Measurements from ENCODE around the gene B4GALT3.
A peak's percentile ranks its signal among the peaks of the same experiment; 100 is the strongest.

The B4GALT3 gene

DNA sequence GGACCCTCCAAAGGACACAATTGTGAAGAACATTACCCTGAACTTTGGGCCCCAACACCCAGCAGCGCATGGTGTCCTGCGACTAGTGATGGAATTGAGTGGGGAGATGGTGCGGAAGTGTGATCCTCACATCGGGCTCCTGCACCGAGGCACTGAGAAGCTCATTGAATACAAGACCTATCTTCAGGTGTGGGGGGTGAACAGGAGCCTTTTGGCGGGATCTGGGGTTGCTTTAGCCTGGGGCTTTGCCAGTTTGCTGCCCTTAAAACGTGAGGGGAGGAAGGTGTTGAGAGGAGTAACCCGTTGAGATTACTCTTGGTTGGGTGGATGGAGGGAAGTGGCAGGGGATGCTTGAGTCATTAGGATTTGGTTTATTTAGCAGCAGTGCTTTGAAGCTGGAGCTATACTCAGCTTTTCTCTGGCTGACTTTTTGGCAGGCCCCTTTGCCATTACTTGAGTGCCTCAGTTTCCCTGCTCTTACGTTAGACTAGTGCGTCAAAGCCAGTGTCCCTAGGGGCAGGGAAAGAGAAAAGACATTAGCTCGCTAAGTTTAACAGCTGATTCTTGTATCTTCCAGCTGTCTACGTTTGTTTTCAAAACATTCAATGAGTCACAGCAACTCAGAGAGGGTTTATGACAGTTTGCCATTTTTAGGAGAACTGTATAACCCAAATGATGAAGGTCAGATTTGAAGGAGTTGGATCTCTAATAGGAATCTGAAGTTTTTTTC lies 29.3 kb upstream of the B4GALT3 start:
- no peak overlapping the region for H3K27ac ChIP-seq
- no peak for DNase-seq (ENCODE audit: low read depth, low spot score)

DNA sequence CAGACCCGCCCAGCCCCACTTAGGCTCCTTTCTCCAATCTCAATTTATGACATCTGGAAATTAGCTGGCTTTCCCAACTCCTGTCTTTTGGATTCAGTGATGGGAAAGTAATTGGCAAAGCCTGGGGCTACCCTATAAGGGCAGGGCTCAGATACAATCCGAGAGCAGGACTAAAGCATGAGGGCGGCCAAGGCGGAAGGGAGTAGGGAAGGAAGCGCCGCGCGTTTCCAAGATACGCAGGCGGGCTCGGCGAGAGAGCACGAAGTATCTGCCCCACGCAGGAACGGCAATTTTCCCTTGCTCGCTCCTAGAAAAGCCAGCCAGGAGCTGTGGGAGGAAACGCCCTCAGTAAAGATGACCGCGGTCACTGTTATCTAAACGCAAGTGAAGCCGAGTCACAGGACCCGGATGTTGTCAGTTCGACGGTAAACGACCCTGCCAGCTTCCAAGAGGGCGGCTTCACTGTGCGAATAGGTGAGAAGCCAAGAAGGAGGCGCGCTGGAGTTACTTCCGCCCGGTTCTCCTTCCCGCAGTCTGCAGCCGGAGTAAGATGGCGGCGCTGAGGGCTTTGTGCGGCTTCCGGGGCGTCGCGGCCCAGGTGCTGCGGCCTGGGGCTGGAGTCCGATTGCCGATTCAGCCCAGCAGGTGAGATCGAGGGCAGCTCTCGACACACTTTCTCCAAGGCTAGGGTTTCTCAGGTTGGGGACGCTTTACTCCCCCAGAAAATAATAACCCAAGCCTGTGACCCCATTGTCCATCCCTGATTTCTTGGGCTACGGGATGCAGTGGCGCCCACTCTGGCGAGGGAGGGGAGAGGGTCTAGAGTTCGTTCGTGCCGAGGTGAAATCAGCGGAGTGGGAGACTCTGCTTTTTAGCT lies 24.8 kb upstream of the B4GALT3 start, which contains the start of gene NDUFS2:
NDUFS2 (plus strand) TSS at position 532 of the 877 bp plus-strand sequence; CDS start at position 551, 19 bp downstream.
- H3K27ac ChIP-seq, result peak within 1 kb of the TSS; percentile 91
- peak; percentile 94 for DNase-seq (ENCODE audit: low read depth, low spot score)

DNA sequence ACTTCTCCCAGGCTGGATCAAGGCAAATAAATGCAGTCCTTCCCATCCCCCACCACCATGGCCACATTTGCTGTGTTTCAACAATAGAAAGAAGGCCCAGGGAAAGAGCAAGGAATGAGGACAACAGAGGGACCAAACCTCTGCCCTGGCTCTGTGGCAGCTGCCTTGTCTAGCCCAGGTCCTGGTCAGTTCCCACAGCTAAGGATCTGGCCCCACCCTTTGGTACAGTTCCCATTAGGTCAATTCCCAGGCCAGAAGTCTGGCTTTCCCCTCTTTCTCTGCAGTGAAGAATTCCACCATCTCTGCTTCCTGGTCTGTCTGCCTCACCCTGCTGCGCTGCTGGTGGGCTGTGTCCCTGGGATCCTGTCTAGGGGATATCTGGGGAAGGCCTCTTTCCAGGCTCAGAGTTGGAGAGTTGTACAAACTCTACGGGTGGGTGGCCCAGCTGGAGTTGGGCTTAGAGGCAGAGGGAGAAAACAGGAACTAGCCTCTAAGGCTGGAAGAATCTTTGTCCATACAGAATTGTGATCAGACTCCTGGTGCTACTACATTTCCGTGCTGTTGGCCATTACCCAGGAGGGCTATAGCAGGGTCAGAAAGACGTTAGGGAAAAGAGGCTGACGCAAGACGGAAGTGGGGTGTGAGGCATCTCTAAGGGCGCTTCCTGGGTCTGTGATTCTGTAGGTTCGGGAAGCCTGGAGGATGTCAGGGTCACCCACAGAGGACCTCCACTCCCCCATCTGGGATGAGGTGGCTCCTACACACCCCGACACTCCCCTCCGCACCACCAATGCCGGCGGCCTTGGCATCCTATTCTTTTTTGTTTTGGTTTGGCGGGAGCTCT lies 23.9 kb upstream of the B4GALT3 start:
- DNase-seq (ENCODE audit: low read depth, low spot score), result no peak
- H3K27ac ChIP-seq, result peak overlapping the region; percentile 91

DNA sequence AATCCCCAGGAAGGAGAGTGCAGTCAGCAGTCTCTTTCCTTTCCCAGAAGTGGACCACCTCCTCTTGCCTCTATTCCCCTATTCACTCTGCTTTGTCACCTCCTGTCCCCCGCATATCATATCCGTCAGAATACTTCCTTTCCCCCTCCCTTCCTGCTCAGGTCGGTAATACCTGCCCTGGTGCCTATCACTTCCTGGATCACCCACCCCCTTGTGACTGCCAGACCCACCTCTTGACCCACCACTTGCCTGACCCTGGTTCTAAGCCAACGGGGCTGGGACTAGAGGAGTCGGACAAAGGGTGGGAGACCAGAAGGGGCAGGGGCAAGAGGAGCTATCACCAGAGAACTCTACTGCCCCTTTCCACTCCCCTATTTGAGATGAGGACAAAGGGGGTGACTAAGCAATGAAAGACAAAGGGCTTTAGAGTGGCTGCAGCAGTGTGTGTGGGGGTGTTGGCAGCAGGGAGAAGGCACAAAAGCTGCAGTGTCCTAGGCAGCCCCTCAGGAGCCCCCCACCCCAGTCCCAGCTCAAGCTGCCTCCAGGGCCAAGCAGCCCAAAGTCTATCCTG lies 23.2 kb upstream of the B4GALT3 start:
- H3K27ac ChIP-seq, result peak overlapping the region; percentile 91
- DNase-seq (ENCODE audit: low read depth, low spot score), result no peak

DNA sequence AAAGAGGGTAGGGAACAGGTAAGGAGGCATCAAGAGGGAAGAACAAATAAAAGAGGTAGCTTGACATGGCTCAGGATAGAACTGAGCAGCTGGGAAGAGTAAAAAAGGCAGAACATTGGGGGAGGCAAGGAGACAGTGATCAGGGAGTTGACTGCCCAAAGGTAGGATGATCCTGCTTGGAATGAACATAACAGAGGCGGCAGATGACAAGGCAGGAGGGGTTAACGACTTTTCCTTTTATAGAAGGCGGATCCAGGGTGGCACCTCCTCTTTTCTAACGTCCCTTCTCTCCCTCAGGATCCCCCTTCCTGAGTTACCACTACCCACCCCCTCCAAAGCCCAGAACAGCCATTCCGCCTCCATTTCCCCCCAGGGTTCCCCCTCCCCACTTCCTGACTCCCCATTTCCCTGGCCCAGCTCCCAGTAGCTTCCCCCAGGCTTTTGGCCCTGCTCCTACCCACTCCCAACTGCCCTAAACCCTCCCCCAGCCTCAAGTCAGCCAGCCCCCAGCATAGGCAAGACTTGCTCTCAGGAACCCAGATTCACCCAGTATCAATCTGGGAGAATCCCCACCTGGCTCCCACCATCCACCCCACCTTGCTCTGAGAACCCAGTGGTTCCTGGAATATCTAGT lies 22.3 kb upstream of the B4GALT3 start:
- DNase-seq (ENCODE audit: low read depth, low spot score), result no peak
- no peak overlapping the region for H3K27ac ChIP-seq

DNA sequence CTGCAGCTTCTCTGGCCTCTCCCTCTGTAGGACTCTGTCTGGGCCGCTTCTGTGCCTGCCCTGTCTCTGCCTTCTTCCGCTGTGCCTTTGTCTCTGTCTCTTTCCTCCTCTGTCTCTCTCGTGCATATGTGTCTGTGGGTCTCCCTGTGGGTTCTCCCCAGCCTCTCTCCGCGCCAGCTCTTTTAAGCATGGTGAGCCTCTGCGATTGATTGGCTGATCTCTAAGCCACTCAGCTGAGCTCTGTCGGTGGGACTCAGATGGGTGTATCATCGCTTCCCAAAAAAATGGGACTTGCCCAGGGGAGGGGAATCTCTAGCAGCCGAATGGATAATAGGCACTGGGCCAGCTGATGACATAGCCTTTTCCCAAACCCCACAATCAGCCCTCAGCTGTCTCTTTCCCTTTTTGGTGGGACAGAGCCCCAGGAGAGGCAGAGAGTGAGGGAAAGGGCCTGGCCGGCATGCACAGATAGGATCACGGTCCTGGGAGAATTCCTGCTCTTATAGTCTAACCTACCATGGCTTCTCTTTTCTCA lies 21.7 kb upstream of the B4GALT3 start, which contains the start of gene ADAMTS4:
ADAMTS4 (minus strand) TSS at position 158 of the 535 bp plus-strand sequence. CDS start 427 bp downstream, outside the sequence.
- H3K27ac ChIP-seq, result no peak within 1 kb of the TSS
- DNase-seq (ENCODE audit: low read depth, low spot score), result no peak

DNA sequence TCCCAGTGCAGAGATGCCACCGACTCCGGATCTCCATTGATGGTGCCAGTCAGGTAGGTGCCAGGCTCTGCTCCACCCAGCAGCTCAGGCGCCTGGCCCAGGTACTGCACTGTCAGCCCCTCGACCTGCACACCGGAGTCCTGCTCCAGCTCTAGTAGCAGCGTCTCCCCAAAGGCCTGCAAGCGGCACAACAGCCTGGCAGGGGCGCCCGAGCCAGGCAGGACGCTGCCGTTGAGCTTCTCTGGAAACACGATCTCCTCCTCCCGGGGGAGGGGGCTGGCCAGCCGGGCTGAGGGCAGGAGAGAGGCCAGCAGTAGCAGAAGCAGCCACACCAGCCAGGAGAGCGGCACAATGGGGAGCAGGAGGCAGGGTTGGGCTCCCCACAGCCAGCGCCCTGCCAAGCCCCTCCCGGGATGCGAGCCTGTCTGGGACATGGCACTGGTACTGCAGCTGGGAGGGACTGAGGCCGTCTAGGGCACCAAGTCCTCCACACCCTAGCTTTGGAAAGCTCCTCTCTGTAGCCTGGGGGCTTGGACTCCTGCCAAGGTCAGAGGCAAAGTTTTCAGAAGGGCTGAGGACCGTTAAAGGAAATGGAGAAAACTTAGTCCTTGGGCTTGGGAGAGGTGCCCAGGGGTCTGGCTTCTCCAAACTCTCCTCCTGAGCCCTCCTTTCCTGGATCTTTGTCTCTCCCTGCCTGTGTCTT lies 21.0 kb upstream of the B4GALT3 start:
- DNase-seq (ENCODE audit: low read depth, low spot score), result no peak
- H3K27ac ChIP-seq, result no peak overlapping the region

DNA sequence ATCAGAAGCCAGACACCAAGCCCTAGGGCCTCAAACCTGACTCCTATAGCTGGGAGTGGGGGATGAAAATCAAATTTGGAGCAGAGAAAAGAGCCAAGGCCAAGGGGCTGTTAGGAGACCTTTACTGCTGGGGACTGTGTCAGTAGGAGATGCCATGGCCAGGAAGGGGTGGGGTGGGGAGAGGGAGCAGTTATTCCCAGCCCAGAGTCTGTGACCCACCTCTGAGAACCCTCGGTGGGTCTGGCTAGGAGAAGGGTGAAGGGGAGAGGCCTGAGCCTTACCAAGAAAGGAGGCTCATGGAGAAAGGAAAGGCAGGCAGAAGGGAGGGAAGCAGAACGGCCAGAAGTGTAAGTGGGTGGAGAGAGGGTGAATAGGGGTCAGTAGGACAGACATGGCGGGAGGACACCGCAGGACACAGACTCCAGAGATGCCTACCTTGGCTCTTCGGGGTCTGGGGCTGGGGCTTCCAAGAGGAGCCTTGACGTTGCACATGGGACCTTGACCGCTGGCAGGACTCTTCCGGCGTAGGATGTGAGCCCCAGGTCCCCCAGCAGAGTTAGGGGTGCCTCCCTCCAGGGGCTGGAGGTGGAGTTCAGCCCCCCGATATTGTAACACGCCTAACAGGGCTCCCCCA lies 20.4 kb upstream of the B4GALT3 start:
- no peak for DNase-seq (ENCODE audit: low read depth, low spot score)
- no peak overlapping the region for H3K27ac ChIP-seq

DNA sequence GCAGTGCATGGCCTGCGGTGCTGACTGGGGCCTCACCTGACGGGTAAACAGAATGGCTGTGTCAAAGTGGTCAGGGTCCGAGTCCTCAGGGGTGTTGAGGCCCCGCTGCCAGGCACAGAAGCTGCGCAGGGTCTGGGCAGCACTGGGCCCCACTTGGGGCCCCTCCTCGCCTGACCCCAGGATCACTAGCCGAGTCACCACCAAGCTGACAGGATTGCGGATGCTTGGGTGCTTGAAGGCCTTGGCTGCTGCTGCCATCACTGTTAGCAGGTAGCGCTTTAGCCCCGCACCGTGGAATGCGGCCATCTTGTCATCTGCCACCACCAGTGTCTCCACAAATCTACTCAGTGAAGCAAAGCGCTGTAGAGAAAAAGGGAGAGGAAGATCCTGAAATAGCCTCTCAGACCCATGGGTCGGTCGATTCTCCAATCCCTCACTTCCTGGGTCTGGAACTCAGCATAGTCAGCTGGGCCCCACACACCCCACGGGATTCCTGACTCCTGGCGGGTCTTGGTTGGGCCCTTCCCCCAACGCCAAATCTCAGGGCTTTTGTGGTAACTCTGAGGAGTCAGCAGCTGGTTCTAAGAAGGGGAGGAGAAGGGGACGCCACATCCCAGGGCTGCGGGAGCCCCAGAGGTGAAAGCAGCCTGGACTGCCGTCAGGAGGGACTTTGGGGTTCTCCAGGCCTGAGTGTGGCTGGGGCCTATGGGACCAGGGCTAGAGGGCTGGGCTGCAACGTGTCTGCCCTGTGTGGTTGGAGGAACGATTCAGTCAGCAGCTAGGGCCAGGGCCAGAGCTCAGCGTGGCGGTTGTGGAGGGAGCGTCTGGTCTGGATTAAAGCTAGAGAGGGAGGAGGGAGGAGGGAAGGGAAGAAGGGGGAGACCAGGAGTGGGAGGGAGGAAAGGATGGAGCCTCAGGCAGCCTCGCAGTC lies 19.5 kb upstream of the B4GALT3 start:
- H3K27ac ChIP-seq, result no peak overlapping the region
- no peak for DNase-seq (ENCODE audit: low read depth, low spot score)

DNA sequence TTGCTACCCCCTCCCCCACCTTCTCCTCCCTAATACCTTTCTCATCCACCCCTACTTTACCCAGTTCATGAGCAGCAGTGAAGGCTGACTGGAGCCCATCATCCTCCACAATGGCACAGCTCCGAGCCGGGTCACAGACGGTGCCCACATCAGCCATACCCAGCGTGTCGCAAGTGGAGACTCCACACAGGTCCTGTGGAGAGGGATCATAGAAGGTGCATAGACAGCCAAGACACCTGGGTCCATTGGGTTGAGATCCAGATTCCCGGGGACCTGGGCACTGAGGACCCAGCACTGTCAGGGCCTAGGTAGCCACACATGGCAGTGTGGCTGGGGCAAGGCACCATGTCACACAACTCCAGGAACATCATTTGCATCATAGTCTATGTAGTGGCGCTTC lies 18.8 kb upstream of the B4GALT3 start:
- no peak overlapping the region for H3K27ac ChIP-seq
- DNase-seq (ENCODE audit: low read depth, low spot score), result no peak

DNA sequence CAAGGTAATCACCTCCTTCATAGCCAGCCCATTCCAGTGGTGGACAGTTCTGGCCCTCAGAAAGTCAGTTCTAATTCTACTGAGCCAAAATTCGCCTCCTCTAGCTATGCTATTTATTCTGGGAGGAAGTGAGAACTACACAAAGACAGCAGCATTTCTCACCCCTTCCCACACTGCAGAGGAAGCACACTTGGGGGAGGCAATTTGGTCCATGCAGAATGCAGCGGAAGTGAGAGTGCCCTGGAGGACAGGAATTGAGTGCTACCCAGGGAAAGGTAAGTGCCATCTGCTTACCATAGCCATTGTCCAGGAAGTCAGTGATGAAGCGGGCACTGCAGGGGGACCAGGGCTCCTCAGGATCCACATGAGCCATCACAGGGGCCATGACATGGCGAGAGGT lies 17.9 kb upstream of the B4GALT3 start:
- no peak overlapping the region for H3K27ac ChIP-seq
- no peak for DNase-seq (ENCODE audit: low read depth, low spot score)

DNA sequence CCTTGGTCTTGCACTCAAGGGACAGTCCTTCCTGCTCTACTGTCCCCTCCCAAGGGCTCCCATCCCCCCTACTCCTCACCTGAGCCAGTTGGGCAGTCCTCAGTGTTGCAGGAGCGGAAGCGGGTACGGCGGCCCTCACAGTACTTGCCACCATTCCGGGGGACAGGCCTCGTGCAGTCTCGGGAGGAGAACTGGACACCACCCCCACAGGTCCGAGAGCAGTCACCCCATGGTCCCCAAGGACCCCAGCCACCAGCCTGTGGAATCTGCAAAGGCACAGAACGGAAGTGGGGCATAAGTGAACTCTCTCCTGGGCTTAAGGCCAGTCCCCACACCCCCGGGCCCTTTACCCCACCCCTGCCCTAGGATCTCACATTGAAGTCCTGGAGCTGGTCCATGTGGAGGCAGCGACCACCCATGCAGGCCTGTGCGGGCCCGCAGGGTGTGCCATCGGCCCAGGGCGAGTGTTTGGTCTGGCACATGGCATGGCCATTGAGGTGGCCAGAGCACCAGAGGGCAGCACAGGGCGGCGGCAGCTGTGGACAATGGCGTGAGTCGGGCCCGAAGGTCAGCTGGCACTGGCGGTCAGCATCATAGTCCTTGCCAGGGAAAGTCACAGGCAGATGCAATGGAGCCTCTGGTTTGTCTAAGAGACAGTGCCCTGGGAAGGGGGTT lies 16.4 kb upstream of the B4GALT3 start:
- no peak overlapping the region for H3K27ac ChIP-seq
- DNase-seq (ENCODE audit: low read depth, low spot score), result no peak

DNA sequence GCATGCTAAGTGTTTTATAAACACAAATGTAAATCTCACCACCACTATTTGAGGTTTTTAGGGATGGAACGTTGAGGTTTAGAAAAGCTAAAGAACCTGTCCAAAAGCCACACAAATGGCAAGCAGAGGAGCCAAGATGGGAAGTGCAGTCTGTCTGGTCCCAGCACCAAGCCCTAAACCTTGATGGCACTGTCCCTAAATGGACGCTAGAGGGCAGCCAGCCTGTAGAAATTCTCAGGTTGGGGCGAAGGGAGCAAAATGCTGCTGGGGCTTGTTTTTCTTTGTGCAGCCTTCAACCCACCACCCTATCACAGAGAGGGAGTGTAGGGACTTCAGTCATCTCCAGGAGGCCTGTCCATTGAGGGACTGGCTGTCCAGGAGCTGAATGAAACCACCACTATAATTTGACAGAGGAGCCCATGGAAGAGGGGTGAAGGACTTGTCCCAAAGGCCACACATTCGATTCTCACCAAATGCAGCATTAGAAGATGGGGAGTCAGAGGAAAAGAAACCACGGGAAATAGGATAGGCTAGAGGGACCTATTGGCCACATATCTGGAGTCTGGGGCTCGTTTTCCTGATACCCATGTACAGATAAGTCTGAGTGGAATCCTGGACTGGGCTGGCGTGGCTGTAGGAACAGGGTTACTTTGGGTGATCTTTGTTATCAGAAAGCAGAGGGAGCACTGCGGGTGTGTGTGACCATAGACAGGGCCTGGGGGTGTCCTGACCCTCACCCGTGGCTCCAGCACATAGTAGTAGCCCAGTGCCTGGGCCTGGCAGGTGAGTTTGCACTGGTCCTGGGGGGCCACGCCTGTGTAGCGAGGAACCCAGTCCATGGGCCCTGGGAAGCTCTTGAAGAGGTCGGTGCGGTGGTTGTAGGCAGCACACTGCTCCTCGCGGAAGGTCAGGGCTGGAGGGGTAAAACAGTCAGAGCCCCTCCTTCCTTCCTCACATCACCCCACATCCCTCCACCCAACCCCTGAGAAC lies 15.5 kb upstream of the B4GALT3 start:
- no peak for DNase-seq (ENCODE audit: low read depth, low spot score)
- H3K27ac ChIP-seq, result no peak overlapping the region

DNA sequence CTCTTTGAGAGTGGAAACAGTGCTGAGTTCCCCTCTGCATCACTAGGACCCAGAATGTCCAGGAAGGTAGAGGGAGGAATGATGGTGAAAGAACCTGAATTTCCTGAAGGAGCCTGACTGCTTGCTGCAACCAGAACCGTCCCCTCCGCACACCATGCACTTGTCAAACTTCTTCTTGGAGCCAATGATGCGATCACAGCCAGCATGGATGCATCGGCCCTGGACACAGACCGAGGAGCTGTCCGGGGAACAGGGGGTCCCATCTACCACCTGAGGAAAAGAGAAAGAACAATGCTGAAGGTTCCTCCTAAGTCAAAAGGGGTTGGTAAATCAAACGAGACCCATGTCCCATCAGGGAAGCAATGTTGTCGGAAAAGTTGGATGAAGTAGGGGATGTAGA lies 14.7 kb upstream of the B4GALT3 start:
- DNase-seq (ENCODE audit: low read depth, low spot score), result no peak
- no peak overlapping the region for H3K27ac ChIP-seq

DNA sequence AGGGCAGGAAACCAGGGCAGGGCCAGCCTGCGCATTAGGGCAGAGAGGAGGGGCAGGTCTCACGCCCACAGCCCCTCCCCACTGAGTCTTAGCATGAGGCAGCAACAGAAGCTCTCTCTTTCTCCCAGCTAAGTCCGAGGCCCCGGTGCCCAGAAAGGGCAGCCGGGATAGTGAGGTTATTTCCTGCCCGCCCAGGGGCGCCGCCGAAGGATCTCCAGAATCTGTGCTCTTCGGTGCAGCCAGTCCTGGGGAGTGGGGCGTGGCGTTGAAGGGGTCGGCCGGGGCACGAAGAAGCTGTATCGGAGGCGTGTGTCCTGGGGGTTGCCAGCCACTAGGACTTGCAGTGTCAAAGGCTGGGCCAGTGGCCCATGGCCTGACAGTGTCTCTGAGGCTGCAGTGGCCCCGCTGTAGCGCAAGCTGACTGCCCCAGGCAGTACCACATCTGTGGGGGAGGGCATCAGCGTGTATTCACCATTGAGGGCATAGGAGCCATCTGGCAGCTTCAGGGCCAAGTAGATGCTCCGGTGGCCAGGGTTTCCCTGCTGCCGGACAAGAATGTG lies 13.7 kb upstream of the B4GALT3 start:
- no peak for DNase-seq (ENCODE audit: low read depth, low spot score)
- H3K27ac ChIP-seq, result no peak overlapping the region
